Gastrocnemius medialis (tissue), 4 donors: ENCODE measurements around the gene CLHC1. TPM values are rescaled to one million over a fixed set of nuclear protein-coding genes. Genes with fewer than 3 reads are reported as not detected.

Experiments used
- ATAC-seq, 2 donors: fragments of 150-250 bp; one replicate each; pipeline ENCODE4 v1.9.1; 2016
- DNase-seq, 2 donors: peaks; one replicate each; pipeline ENCODE4 v3.0.0-alpha.2; 2019
- H3K27ac ChIP-seq, 4 donors: fragments of 200-600 bp; sonication (generic); 1 replicate in 1 of 4; 2 replicates in 3 of 4; pipeline ENCODE4 v1.5.1; 2016 to 2018; ENCODE audit warnings: mild to moderate bottlenecking in 2 of 4, moderate library complexity in 1 of 4
- H3K27me3 ChIP-seq, 3 donors: fragments of 200-600 bp; sonication (generic) in 2 of 3; 1 replicate in 1 of 3; 2 replicates in 2 of 3; pipeline versions ENCODE4 v1.5.1 to v1.6.0; 2016 to 2019; ENCODE audit warnings: mild to moderate bottlenecking in 1 of 3, moderate library complexity in 1 of 3
- H3K36me3 ChIP-seq, 2 donors: fragments of 200-600 bp; sonication (generic) in 1 of 2; one replicate each; pipeline ENCODE4 v1.5.1; 2017 to 2018
- H3K4me1 ChIP-seq, 2 donors: fragments of 200-600 bp; sonication (generic) in 1 of 2; one replicate each; pipeline ENCODE4 v1.5.1; 2016 to 2017; ENCODE audit warnings: mild to moderate bottlenecking in 2 of 2
- H3K4me3 ChIP-seq, 4 donors: fragments of 200-600 bp; sonication (generic) in 3 of 4; 1 replicate in 1 of 4; 2 replicates in 3 of 4; pipeline ENCODE4 v1.5.1; 2016 to 2019; ENCODE audit warnings: mild to moderate bottlenecking in 2 of 4
- H3K9me3 ChIP-seq, 3 donors: fragments of 200-600 bp; sonication (generic) in 2 of 3; 1 replicate in 1 of 3; 2 replicates in 2 of 3; pipeline ENCODE4 v1.5.1; 2016 to 2019
- POLR2A ChIP-seq, 2 donors: fragments of 450-650 bp; IDR thresholded peaks; one replicate each; pipeline ENCODE4 v1.6.1; 2017; ENCODE audit warnings: antibody characterized with exemption in 2 of 2, mild to moderate bottlenecking in 2 of 2, moderate library complexity in 2 of 2
- in situ Hi-C, 4 donors: fragments of 200-750 bp; cut with MboI; loops; one replicate each; pipeline versions ENCODE4 v1.15.0 to v1.8.0; 2017; ENCODE audit warnings: low sequenced_read_pairs in 4 of 4
- intact Hi-C: fragments of 100-400 bp; cut with DNase I; formaldehyde crosslinking; loops from one replicate; pipeline ENCODE4 v1.15.1; 2023; ENCODE audit warnings: low total_unique reads
- total RNA-seq, 4 donors: library from RNA; depleted of rRNA; stranded (reverse); fragments of >200 nt; gene quantifications; one replicate each; pipeline versions ENCODE4 v1.1.0 to v1.2.3, GENCODE V29; 2016
- TF ChIP-seq, protein P1 (sequence below), 5 experiments: fragments of 450-650 bp in 3 of 5; fragments of 200-600 bp in 2 of 5; sonication (generic) in 2 of 5; IDR thresholded peaks in 4 of 5; conservative IDR thresholded peaks in 1 of 5; 1 replicate in 4 of 5; 2 replicates in 1 of 5; pipeline ENCODE4 v1.5.1; 2016 to 2019; ENCODE audit warnings: antibody characterized with exemption in 5 of 5, mild to moderate bottlenecking in 3 of 5, moderate library complexity in 3 of 5

The CLHC1 gene
- total RNA-seq, 4 donors from 2014 or later, result 0.46 to 4.9 (median 0.85) TPM; not detected in 1

DNA sequence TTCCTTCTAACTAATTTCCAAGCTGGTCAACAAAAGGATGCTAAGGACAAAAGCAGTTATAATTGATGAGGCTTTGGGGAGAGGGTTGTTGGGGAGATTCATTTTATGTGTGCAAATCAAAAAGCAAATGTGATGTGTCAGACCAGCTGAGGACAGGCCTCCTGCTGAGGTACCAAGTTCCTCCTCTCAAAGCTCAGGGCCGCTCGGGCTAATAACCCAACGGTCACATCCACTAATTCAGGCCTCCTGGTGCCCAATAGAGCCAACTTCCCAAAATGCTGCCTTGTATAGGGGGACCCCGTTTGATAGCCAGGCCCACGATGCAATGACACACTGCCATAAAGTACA is 93.2 kb downstream of the CLHC1 start:
- in situ Hi-C loops (no loop called here), intact Hi-C loops (no loop called here)
- no peak for TF ChIP-seq POLR2A (IDR thresholded peaks at IDR 0.05)
- TF ChIP-seq, protein P1, sequence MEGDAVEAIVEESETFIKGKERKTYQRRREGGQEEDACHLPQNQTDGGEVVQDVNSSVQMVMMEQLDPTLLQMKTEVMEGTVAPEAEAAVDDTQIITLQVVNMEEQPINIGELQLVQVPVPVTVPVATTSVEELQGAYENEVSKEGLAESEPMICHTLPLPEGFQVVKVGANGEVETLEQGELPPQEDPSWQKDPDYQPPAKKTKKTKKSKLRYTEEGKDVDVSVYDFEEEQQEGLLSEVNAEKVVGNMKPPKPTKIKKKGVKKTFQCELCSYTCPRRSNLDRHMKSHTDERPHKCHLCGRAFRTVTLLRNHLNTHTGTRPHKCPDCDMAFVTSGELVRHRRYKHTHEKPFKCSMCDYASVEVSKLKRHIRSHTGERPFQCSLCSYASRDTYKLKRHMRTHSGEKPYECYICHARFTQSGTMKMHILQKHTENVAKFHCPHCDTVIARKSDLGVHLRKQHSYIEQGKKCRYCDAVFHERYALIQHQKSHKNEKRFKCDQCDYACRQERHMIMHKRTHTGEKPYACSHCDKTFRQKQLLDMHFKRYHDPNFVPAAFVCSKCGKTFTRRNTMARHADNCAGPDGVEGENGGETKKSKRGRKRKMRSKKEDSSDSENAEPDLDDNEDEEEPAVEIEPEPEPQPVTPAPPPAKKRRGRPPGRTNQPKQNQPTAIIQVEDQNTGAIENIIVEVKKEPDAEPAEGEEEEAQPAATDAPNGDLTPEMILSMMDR (IDR thresholded peaks at IDR 0.05 in 4 of 5, conservative IDR thresholded peaks at IDR 0.05 in 1 of 5), result no peak
- H3K27ac ChIP-seq, result no peak overlapping the region
- H3K4me3 ChIP-seq, result no peak overlapping the region
- no peaks in the 10 kb centered on the region for H3K36me3 ChIP-seq
- ATAC-seq, result no peak
- H3K4me1 ChIP-seq, result peaks cover 0 to 3% of the 10 kb centered on the region in 2 donors
- H3K27me3 ChIP-seq, result no peaks in the 10 kb centered on the region
- DNase-seq, result no peak
- no peaks in the 10 kb centered on the region for H3K9me3 ChIP-seq

DNA sequence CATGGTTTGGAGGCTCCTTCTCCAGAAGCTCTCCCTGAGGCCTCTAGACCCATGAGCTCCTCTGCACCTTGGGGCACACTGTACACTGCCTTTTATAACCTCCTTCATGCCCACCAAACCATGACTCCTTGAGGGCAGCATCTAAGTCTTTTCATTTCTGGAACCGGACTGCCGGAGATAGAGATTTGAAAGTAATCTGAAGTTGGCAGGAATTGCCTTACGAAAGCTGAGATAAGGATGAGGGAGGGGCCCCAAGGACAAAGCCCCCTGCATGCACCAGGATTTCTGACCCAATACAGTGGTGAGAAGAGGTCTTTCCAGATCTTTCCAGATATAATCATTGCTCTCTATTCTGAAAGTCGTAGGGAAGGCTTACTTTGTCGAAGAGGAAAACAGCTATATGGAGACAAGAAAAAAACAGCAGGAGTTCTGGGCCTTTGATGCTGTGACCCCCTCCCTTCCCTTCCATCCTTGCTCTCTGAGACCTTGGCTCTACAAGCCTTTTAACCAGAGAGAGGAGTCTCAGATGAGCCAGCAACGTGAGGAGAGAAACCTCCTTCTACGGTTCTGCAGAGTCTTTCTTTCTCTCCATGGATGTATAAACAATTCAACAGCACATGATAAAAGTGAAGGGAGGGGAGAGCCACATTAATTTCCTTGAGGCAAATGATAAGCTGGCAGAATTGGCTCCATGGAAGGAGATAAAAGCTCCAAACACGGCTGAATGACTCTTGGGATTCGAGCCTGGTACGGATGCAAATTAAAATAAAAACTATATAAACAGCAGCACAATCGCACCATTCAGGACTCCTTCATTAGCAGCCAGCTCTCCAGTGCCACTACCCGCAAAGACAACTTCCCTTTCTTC is 93.8 kb downstream of the CLHC1 start:
- H3K27ac ChIP-seq, result no peak overlapping the region
- intact Hi-C loops (no loop called here), in situ Hi-C loops (no loop called here)
- no peaks in the 10 kb centered on the region for H3K27me3 ChIP-seq
- DNase-seq, result no peak
- no peaks in the 10 kb centered on the region for H3K36me3 ChIP-seq
- TF ChIP-seq, protein P1 (IDR thresholded peaks at IDR 0.05 in 4 of 5, conservative IDR thresholded peaks at IDR 0.05 in 1 of 5), result no peak
- TF ChIP-seq POLR2A (IDR thresholded peaks at IDR 0.05), result no peak
- no peak for ATAC-seq
- peaks cover 0 to 3% of the 10 kb centered on the region in 2 donors for H3K4me1 ChIP-seq
- no peak overlapping the region for H3K4me3 ChIP-seq
- no peaks in the 10 kb centered on the region for H3K9me3 ChIP-seq

- H3K36me3 ChIP-seq, result no peaks in the 10 kb centered on the region
- H3K27me3 ChIP-seq, result no peaks in the 10 kb centered on the region
- H3K4me3 ChIP-seq, result no peak overlapping the region
- no peak overlapping the region for H3K27ac ChIP-seq
- intact Hi-C loops (no loop called here), in situ Hi-C loops (no loop called here)
- no peak for TF ChIP-seq POLR2A (IDR thresholded peaks at IDR 0.05)
- TF ChIP-seq, protein P1 (IDR thresholded peaks at IDR 0.05 in 4 of 5, conservative IDR thresholded peaks at IDR 0.05 in 1 of 5), result no peak
- ATAC-seq (peak in 1 of 2 donors; percentile 26), DNase-seq (no peak)
- peaks cover 0 to 3% of the 10 kb centered on the region in 2 donors for H3K4me1 ChIP-seq
- no peaks in the 10 kb centered on the region for H3K9me3 ChIP-seq
Observed at GRCh38 chr2:55137024-55137958, 94.8 kb downstream of the CLHC1 start.

- TF ChIP-seq, protein P1 (IDR thresholded peaks at IDR 0.05 in 4 of 5, conservative IDR thresholded peaks at IDR 0.05 in 1 of 5), result no peak
- TF ChIP-seq POLR2A (IDR thresholded peaks at IDR 0.05), result no peak
- Histone ChIP-seq H3K9me3 (no peaks in the 10 kb centered on the region), H3K36me3 (no peaks in the 10 kb centered on the region), H3K4me1 (peaks cover 0 to 3% of the 10 kb centered on the region in 2 donors), H3K4me3 (no peak overlapping the region), H3K27ac (no peak overlapping the region), H3K27me3 (no peaks in the 10 kb centered on the region)
- intact Hi-C loops (no loop called here), in situ Hi-C loops (no loop called here)
- no peak for DNase-seq
- no peak for ATAC-seq
Observed at GRCh38 chr2:55136138-55136541, 96.0 kb downstream of the CLHC1 start.
